ENCODE results near the gene CHD5. TPM values are rescaled to one million over a fixed set of nuclear protein-coding genes. Genes with fewer than 3 reads are reported as not detected.

The CHD5 gene
- polyA plus RNA-seq, 1 donor from 2014 or later, result not detected

- Mint-ChIP-seq H3K27ac (no peak overlapping the region), H3K36me3 (no peaks in the 10 kb centered on the region), H3K4me3 (no peak overlapping the region), H3K9me3 (no peaks in the 10 kb centered on the region), H3K4me1 (no peaks in the 10 kb centered on the region), H3K27me3 (peaks cover 3% of the 10 kb centered on the region)
These were observed 74.9 kb downstream of the CHD5 start for GRCh38 chr1:6105218-6105679.

GRCh38 chr1:6104631-6105030 is 75.5 kb downstream of the CHD5 start:
- Mint-ChIP-seq H3K4me1 (no peaks in the 10 kb centered on the region), H3K9me3 (no peaks in the 10 kb centered on the region), H3K36me3 (no peaks in the 10 kb centered on the region)

GRCh38 chr1:6103854-6104530 is 76.1 kb downstream of the CHD5 start:
- Mint-ChIP-seq H3K27me3 (peaks cover 2% of the 10 kb centered on the region), H3K27ac (no peak overlapping the region), H3K36me3 (no peaks in the 10 kb centered on the region), H3K4me3 (no peak overlapping the region), H3K4me1 (no peaks in the 10 kb centered on the region), H3K9me3 (no peaks in the 10 kb centered on the region)

More at GRCh38 chr1:6104631-6105030, 75.5 kb downstream of the CHD5 start:
- Mint-ChIP-seq H3K27me3 (peaks cover 2% of the 10 kb centered on the region), H3K27ac (no peak overlapping the region), H3K4me3 (no peak overlapping the region)

GRCh38 chr1:6103111-6103853 is 76.8 kb downstream of the CHD5 start:
- Mint-ChIP-seq H3K4me1 (no peaks in the 10 kb centered on the region), H3K36me3 (peaks cover 3% of the 10 kb centered on the region), H3K9me3 (no peaks in the 10 kb centered on the region), H3K27ac (no peak overlapping the region), H3K4me3 (no peak overlapping the region), H3K27me3 (peaks cover 2% of the 10 kb centered on the region)

GRCh38 chr1:6102532-6102845 is 77.6 kb downstream of the CHD5 start:
- H3K4me1 Mint-ChIP-seq, result no peaks in the 10 kb centered on the region

GRCh38 chr1:6101826-6102531 is 78.1 kb downstream of the CHD5 start:
- H3K4me3 Mint-ChIP-seq, result no peak overlapping the region
- H3K27ac Mint-ChIP-seq, result no peak overlapping the region
- H3K9me3 Mint-ChIP-seq, result no peaks in the 10 kb centered on the region
- peaks cover 3% of the 10 kb centered on the region for H3K36me3 Mint-ChIP-seq
- no peaks in the 10 kb centered on the region for H3K4me1 Mint-ChIP-seq
- peaks cover 2% of the 10 kb centered on the region for H3K27me3 Mint-ChIP-seq

More at GRCh38 chr1:6102532-6102845, 77.6 kb downstream of the CHD5 start:
- Mint-ChIP-seq H3K4me3 (no peak overlapping the region), H3K27ac (no peak overlapping the region), H3K36me3 (peaks cover 3% of the 10 kb centered on the region), H3K9me3 (no peaks in the 10 kb centered on the region), H3K27me3 (peaks cover 2% of the 10 kb centered on the region)

- H3K4me3 Mint-ChIP-seq, result peak overlapping the region in 1 of 4 donors; percentile 57
- no peaks in the 10 kb centered on the region for H3K4me1 Mint-ChIP-seq
- H3K36me3 Mint-ChIP-seq, result peaks cover 3% of the 10 kb centered on the region
- H3K9me3 Mint-ChIP-seq, result no peaks in the 10 kb centered on the region
- H3K27me3 Mint-ChIP-seq, result peaks cover 2% of the 10 kb centered on the region
- peak overlapping the region in 1 of 3 donors; percentile 23 for H3K27ac Mint-ChIP-seq
These were observed 79.0 kb downstream of the CHD5 start for GRCh38 chr1:6100861-6101783.

GRCh38 chr1:6099787-6100765 is 80.0 kb downstream of the CHD5 start:
- Mint-ChIP-seq H3K4me3 (no peak overlapping the region), H3K27ac (peak overlapping the region in 1 of 3 donors; percentile 23), H3K4me1 (no peaks in the 10 kb centered on the region), H3K9me3 (no peaks in the 10 kb centered on the region), H3K27me3 (peaks cover 2% of the 10 kb centered on the region), H3K36me3 (peaks cover 3% of the 10 kb centered on the region)

- Mint-ChIP-seq H3K9me3 (no peaks in the 10 kb centered on the region), H3K4me1 (no peaks in the 10 kb centered on the region), H3K4me3 (no peak overlapping the region), H3K36me3 (peaks cover 3% of the 10 kb centered on the region), H3K27me3 (peaks cover 2% of the 10 kb centered on the region), H3K27ac (no peak overlapping the region)
These were observed 80.8 kb downstream of the CHD5 start for GRCh38 chr1:6099297-6099696.

GRCh38 chr1:6098303-6099215 is 81.6 kb downstream of the CHD5 start:
- peaks cover 3% of the 10 kb centered on the region for H3K36me3 Mint-ChIP-seq
- H3K27me3 Mint-ChIP-seq, result peaks cover 2% of the 10 kb centered on the region
- no peaks in the 10 kb centered on the region for H3K4me1 Mint-ChIP-seq
- H3K4me3 Mint-ChIP-seq, result no peak overlapping the region
- H3K27ac Mint-ChIP-seq, result no peak overlapping the region
- H3K9me3 Mint-ChIP-seq, result no peaks in the 10 kb centered on the region

- peak overlapping the region in 1 of 4 donors; percentile 13 for H3K4me3 Mint-ChIP-seq
- no peaks in the 10 kb centered on the region for H3K9me3 Mint-ChIP-seq
- H3K36me3 Mint-ChIP-seq, result peaks cover 3% of the 10 kb centered on the region
- H3K27me3 Mint-ChIP-seq, result peaks cover 2% of the 10 kb centered on the region
- H3K4me1 Mint-ChIP-seq, result peaks cover 0 to 4% (median 0%) of the 10 kb centered on the region in 3 donors
- H3K27ac Mint-ChIP-seq, result peak overlapping the region in 2 of 3 donors; percentile 41 to 56
These were observed 82.3 kb downstream of the CHD5 start for GRCh38 chr1:6097824-6098223.

- H3K4me3 Mint-ChIP-seq, result no peak overlapping the region
These were observed 83.0 kb downstream of the CHD5 start for GRCh38 chr1:6097117-6097595.

More at GRCh38 chr1:6097117-6097595, 83.0 kb downstream of the CHD5 start:
- Mint-ChIP-seq H3K36me3 (peaks cover 3% of the 10 kb centered on the region), H3K27ac (peak overlapping the region in 2 of 3 donors; percentile 41 to 56), H3K4me1 (peaks cover 0 to 4% (median 0%) of the 10 kb centered on the region in 3 donors), H3K27me3 (no peaks in the 10 kb centered on the region), H3K9me3 (no peaks in the 10 kb centered on the region)

Measured in IgD-negative memory B cell (primary cell).